ENCODE results near the gene STC2. TPM values are rescaled to one million over a fixed set of nuclear protein-coding genes. Genes with fewer than 3 reads are reported as not detected.

Gene STC2
- total RNA-seq, 1 donor: 157 TPM

DNA sequence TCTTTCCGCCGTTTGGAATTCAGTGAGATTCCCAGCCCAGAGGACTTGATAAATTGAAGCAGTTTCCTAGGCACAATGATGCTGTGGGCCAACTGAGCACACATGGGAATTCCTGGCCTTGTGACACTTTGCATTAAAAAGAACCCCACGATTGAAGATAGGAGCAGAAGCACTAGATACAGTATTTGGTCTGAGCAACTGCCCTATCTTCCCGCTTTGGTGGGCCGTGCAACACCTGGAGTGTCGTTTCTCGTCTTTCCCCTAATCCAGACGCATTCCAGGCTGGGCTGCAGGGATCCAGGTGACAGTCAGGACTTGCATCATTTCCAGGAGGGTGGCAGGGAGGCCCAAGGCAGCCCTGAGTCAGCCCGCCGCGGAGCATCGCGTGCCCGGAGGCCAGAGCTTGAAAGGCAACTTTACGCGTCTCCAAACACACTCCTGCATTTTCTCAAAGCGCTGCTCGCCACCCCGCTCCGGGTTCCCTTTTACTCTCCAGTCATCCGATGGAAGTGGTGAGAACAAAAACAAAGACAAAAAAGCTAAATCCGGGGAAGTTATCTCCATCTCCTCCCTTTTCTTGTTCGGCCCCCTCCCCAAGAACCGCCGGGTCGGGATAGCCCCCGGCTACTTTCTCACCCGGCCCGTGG, 753 bp upstream of the STC2 start:
- TF ChIP-seq, protein P1, sequence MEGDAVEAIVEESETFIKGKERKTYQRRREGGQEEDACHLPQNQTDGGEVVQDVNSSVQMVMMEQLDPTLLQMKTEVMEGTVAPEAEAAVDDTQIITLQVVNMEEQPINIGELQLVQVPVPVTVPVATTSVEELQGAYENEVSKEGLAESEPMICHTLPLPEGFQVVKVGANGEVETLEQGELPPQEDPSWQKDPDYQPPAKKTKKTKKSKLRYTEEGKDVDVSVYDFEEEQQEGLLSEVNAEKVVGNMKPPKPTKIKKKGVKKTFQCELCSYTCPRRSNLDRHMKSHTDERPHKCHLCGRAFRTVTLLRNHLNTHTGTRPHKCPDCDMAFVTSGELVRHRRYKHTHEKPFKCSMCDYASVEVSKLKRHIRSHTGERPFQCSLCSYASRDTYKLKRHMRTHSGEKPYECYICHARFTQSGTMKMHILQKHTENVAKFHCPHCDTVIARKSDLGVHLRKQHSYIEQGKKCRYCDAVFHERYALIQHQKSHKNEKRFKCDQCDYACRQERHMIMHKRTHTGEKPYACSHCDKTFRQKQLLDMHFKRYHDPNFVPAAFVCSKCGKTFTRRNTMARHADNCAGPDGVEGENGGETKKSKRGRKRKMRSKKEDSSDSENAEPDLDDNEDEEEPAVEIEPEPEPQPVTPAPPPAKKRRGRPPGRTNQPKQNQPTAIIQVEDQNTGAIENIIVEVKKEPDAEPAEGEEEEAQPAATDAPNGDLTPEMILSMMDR (IDR thresholded peaks at IDR 0.05; ENCODE audit: insufficient read depth, low read depth, low read length): no peak
- peak overlapping the region; percentile 83 for H3K4me3 ChIP-seq (ENCODE audit: low read depth, low read length)
- DNase-seq (ENCODE audit: low read depth): peak; percentile 83

GRCh38 chr5:173327084-173327947, 898 bp downstream of the STC2 start:
- TF ChIP-seq, protein P1 (IDR thresholded peaks at IDR 0.05; ENCODE audit: insufficient read depth, low read depth, low read length): no peak
- peak; percentile 73 for DNase-seq (ENCODE audit: low read depth)
- H3K4me3 ChIP-seq (ENCODE audit: low read depth, low read length): peak overlapping the region; percentile 83

DNA sequence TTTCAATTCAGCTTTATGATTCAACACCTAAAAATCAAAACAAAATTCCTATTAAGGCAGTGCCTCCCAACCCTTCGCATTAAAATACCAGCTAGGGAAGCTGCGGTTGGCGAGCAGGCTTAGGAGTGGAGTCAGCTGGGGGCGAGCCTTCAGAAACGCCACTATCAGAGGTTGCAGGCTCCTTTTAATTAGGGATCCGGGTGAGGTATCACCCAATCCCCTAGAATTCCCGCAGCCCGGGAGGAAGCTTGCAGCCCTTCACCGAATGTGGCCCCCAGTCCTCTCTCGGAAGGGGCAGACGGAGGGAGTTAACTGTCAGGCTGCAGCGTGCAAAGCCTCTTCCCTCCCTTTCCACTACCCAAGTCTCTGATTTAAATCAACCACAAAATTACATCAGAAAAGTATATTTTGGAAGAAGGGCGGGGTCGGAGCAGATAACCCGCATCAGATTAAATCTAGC, 1.7 kb downstream of the STC2 start:
- TF ChIP-seq, protein P1 (IDR thresholded peaks at IDR 0.05; ENCODE audit: insufficient read depth, low read depth, low read length): no peak
- DNase-seq (ENCODE audit: low read depth): peak; percentile 95
- H3K4me3 ChIP-seq (ENCODE audit: low read depth, low read length): peak overlapping the region; percentile 83

DNA sequence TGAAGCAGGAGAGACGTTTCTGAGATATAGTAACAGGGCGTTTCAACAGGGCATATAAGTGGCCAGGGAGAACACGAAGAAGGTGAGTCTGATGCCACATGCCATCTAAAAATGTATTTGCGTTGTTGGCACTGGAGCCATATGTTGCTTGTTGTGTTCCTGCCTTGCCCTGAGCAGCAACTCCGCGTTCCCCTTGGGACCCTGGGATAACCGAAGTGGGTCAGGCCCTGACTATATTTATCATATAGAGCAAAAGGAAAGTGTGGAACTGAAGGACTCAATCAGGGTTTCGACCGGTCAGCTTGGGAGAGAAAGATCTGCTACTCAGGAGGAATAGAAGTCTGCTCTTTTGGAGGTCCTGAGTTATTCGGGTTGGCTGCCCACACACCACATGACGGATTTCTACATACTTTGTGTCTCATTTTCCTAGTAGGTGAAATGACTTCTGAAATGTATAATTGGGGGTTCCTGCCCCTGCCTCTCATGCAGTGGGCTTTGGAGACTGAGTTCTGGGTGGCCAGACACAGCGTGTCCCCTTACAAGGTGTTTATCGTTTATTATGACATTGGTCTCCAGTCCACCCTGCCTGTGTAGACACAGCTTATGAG, 3.0 kb downstream of the STC2 start:
- DNase-seq (ENCODE audit: low read depth): no peak
- peak overlapping the region; percentile 83 for H3K4me3 ChIP-seq (ENCODE audit: low read depth, low read length)
- TF ChIP-seq, protein P1 (IDR thresholded peaks at IDR 0.05; ENCODE audit: insufficient read depth, low read depth, low read length): no peak

- peak; percentile 97 for DNase-seq (ENCODE audit: low read depth)
- TF ChIP-seq, protein P1 (IDR thresholded peaks at IDR 0.05; ENCODE audit: insufficient read depth, low read depth, low read length): no peak
- H3K4me3 ChIP-seq (ENCODE audit: low read depth, low read length): peak overlapping the region; percentile 83
Measured at GRCh38 chr5:173324115-173325001, 3.9 kb downstream of the STC2 start.

GRCh38 chr5:173323799-173324114, 4.5 kb downstream of the STC2 start:
- no peak for DNase-seq (ENCODE audit: low read depth)
- TF ChIP-seq, protein P1 (IDR thresholded peaks at IDR 0.05; ENCODE audit: insufficient read depth, low read depth, low read length): no peak
- no peak overlapping the region for H3K4me3 ChIP-seq (ENCODE audit: low read depth, low read length)

All from fibroblast of villous mesenchyme (primary cell).